Measurements from ENCODE around the gene MRPS9.

DNA sequence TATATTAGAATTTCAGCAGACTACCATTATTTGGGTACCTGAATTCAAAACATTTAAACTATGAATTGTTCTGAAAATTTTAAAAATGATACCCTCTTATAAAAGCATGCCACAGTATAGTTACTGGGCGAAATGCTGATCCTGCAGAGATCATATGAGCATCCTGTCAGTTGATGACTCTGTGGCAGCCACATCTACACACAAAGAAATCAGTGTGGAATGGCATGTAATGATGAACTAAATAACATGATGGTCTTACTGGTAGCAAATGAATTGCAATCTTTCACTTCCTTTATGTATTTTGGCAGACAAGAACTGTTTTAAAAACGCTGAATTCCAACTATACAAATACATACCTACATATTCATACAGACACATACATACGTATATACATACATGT lies 38.3 kb downstream of the MRPS9 start:
- TF ChIP-seq, protein P1, sequence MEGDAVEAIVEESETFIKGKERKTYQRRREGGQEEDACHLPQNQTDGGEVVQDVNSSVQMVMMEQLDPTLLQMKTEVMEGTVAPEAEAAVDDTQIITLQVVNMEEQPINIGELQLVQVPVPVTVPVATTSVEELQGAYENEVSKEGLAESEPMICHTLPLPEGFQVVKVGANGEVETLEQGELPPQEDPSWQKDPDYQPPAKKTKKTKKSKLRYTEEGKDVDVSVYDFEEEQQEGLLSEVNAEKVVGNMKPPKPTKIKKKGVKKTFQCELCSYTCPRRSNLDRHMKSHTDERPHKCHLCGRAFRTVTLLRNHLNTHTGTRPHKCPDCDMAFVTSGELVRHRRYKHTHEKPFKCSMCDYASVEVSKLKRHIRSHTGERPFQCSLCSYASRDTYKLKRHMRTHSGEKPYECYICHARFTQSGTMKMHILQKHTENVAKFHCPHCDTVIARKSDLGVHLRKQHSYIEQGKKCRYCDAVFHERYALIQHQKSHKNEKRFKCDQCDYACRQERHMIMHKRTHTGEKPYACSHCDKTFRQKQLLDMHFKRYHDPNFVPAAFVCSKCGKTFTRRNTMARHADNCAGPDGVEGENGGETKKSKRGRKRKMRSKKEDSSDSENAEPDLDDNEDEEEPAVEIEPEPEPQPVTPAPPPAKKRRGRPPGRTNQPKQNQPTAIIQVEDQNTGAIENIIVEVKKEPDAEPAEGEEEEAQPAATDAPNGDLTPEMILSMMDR (conservative IDR thresholded peaks at IDR 0.05 in 1 of 2, IDR thresholded peaks at IDR 0.05 in 1 of 2; ENCODE audit: extremely low read depth in 1 of 2, insufficient read depth in 1 of 2, low read depth in 1 of 2, low read length in 2 of 2): no peak
- TF ChIP-seq EZH2 (IDR thresholded peaks at IDR 0.05; ENCODE audit: borderline replicate concordance, low read length): no peak
